SU-DHL-6 (cell line): ENCODE measurements around the gene SPCS2.

ENCODE experiments used
- EZH2phosphoT487 ChIP-seq: fragments of 200-600 bp; sonication (generic), shearing (Covaris generic); conservative IDR thresholded peaks from 2 replicates; pipeline ENCODE4 v1.6.1; 2018; ENCODE audit warnings: mild to moderate bottlenecking, antibody characterized with exemption, low read length, moderate library complexity, mixed read lengths
- TF ChIP-seq, protein P1 (sequence below): fragments of 200-600 bp; sonication (generic); IDR thresholded peaks from one replicate; pipeline ENCODE4 v1.5.1; 2017; ENCODE audit warnings: antibody characterized with exemption, mild to moderate bottlenecking, low read length, moderate library complexity; ENCODE audit not compliant: insufficient read depth, poor library complexity, severe bottlenecking

DNA sequence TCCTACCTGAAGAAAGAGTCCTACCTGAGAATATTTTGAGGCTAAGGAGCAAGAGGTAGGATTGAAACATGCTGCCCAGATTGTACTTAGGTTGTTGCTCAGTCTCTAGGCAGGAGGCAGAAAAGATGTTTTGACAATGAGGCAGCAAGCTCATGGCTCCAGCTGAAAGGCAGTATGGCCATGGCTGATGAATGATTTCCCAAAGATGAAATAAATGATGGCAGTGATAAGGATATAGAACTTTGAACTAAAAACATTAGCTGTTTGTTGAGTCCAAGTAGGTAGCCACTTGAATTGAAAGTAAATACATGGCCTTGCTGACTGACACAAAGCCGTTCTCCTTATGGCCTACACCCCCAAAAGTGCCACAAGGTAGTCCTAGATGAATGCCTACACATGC is 32.8 kb downstream of the SPCS2 start:
- TF ChIP-seq, protein P1, sequence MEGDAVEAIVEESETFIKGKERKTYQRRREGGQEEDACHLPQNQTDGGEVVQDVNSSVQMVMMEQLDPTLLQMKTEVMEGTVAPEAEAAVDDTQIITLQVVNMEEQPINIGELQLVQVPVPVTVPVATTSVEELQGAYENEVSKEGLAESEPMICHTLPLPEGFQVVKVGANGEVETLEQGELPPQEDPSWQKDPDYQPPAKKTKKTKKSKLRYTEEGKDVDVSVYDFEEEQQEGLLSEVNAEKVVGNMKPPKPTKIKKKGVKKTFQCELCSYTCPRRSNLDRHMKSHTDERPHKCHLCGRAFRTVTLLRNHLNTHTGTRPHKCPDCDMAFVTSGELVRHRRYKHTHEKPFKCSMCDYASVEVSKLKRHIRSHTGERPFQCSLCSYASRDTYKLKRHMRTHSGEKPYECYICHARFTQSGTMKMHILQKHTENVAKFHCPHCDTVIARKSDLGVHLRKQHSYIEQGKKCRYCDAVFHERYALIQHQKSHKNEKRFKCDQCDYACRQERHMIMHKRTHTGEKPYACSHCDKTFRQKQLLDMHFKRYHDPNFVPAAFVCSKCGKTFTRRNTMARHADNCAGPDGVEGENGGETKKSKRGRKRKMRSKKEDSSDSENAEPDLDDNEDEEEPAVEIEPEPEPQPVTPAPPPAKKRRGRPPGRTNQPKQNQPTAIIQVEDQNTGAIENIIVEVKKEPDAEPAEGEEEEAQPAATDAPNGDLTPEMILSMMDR = no peak
- no peak for TF ChIP-seq EZH2phosphoT487
